H1 (cell line): ENCODE data around the gene ITPKB. TPM values are rescaled to one million over a fixed set of nuclear protein-coding genes. Genes with fewer than 3 reads are reported as not detected.

Source experiments
- CHD7 ChIP-seq: fragments of 300-600 bp; sonication (generic); IDR thresholded peaks from 2 replicates; pipeline ENCODE4 v1.7.1; 2012; ENCODE audit warnings: low read length, moderate library complexity, mild to moderate bottlenecking, inconsistent platforms; ENCODE audit not compliant: insufficient replicate concordance
- polyA plus RNA-seq, 7 experiments: library from polyadenylated mRNA; depleted of rRNA in 3 of 7; stranded (reverse) in 5 of 7; unstranded in 2 of 7; fragments of >200 nt in 5 of 7; fragments of 200-250 nt in 2 of 7; gene quantifications; 1 replicate in 5 of 7; 2 replicates in 1 of 7; 4 replicates in 1 of 7; pipeline versions ENCODE4 v1.2.1 to v1.2.3, GENCODE V29; 2011 to 2013; ENCODE audit warnings: missing spikeins in 2 of 7, mixed read lengths in 2 of 7
- total RNA-seq: library from RNA; stranded (reverse); fragmentation: NEBNext Ultra II Directional; extraction: Animal tissue kit (Norgen Biotek cat#: 25700); gene quantifications from 2 replicates; pipeline ENCODE4 v1.2.1, GENCODE V29; 2021

The ITPKB gene
- total and polyA plus RNA-seq, 2 of the 8 experiments (the other 6 are each of a cell fraction or from before 2014, with no cell fraction given): 1.7 to 4.8 TPM

- no peak for TF ChIP-seq CHD7
Measured at GRCh38 chr1:226662642-226663326, 76.3 kb downstream of the ITPKB start (continued).
